ENCODE measurements around the gene ZNF3.
A peak's percentile ranks its signal among the peaks of the same experiment; 100 is the strongest.

The ZNF3 gene

DNA sequence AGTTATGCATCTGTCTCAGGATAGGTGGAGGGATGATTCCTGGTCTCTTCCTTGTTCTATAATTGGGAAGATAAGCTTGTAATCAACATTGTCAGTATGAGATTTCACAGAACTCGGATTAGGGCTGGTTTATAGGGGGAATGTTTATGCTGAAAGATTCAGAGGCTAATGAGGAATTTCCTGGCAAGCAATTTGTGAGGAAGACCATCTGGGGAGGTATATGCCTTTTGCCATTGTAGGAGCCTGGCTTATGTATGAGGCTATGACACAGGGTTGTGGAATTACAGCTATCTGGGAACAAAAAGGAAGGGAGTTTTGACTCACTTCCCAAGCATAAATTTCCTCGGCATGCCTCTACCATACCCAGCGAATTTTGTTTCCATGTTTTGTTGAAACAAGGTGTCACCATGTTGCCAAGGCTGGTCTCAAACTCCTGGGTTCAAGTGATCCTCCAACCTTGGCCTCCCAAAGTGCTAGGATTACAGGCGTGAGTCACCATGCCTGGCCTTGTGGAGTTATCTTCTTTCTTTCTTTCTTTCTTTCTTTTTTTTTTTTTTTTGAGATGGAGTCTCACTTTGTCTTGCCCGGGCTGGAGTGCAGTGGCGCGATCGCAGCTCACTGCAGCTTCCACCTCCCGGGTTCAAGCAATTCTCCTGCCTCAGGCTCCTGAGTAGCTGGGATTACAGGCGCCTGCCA, 5.7 kb upstream of the ZNF3 start:
- no peak for DNase-seq

DNA sequence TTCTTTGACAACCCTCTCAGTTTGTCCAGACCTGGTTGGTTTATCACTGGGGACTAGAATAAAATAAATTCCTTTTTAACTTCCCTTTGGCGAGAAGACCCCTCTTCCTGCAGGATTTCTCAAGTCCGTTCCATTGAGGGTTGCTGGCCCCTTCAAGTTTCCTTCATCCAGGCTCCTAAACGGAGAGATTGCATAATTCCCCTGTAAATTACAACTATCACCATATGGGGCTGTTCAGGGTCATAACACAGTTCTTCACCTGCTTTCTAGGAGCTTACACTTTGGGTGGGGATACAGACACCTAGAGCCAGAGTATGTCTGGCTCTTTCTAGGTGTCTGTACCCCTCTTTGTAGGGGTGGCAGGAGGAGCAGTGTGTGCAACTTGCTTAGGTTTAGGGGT, 4.0 kb upstream of the ZNF3 start:
- no peak for DNase-seq

DNA sequence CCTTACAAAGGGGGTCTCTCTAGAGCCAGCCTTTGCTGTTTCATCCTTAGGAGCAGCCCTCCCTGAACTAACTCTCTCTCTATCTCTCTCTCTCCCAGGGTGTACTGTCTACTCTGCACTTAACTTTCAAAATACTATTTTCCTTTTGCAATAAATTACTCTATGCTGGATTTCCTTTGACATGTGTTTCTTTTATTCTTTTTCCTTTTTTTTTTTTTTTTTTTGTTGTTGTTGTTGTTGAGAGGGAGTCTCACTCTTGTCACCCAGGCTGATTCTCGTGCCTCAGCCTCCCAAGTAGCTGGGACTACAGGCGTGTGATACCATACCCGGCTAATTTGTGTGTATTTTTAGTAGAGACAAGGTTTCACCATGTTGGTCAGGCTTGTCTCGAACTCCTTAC, 1.5 kb upstream of the ZNF3 start:
- DNase-seq: no peak

DNA sequence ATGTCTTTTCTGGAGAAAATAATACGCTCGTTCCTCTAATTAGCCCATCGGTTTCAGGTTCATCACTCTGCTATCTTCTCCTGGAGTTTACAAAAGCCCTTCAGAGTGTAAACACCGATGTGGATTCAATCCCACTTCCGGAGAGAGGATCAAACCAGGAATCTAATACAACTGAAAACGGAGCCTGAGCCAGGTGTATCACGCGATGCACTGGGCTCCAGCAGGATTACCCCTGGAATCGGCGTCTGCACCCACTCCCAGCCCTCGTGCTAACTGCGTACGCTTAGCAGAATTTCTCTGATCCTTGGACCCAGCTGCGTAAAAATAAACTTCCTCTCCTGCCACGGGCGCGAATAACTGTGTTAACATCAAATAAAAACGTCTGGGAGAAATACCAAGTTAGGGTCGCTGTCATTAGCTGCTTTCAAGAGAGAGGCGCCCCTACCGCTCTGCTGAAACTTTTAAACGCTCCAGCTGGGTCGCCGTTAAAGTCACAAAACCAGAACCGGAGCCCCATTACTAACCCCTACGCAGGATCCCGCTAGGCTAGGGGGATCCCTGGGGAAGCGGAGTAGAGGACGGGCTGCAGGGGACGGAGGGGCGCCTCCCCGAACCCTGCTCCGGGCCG, 502 bp downstream of the ZNF3 start:
- DNase-seq: no peak

GRCh38 chr7:100079024-100079560, 2.4 kb downstream of the ZNF3 start:
- DNase-seq: no peak

- no peak for DNase-seq
Measured at GRCh38 chr7:100077205-100077604, 4.3 kb downstream of the ZNF3 start.

DNA sequence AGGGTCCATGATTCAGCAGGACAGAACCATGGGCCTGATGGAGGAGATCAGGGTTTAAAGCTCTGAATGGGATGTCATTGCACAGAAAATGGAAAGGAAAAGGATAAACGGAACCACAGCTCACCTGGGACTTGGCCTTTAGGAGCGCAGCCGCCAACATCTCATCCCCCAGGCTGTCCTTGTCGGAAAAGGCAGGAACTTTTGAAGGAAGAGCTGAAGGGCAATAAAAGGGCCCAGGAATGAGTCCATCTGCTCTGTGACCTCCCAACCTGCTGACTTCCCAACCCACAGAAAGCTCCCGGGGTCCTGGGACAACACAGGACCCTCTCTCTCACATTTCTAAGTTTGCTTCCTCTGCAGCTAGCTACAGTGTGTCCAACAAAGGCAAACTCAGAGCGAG, 6.1 kb downstream of the ZNF3 start:
- no peak for DNase-seq

DNA sequence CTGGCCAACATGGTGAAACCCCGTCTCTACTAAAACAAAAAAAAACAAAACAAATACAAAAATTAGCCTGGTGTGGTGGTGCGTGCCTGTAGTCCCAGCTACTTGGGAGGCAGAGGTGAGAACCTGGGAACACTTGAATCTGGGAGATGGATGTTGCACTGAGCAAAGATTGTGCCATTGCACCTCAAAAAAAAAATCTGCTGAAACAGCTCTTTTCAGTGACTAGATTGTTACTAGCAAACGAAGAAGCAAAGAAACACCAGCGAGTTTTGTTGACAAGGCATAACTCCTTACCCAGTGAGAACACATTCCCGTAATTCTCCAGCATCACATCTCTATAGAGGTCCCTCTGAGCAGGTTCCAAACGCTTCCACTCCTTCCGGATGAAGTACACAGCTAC, 6.7 kb downstream of the ZNF3 start:
- no peak for DNase-seq

GRCh38 chr7:100072462-100072861, 9.1 kb downstream of the ZNF3 start:
- DNase-seq: no peak

GRCh38 chr7:100071018-100071723, 10.4 kb downstream of the ZNF3 start:
- no peak for DNase-seq

DNA sequence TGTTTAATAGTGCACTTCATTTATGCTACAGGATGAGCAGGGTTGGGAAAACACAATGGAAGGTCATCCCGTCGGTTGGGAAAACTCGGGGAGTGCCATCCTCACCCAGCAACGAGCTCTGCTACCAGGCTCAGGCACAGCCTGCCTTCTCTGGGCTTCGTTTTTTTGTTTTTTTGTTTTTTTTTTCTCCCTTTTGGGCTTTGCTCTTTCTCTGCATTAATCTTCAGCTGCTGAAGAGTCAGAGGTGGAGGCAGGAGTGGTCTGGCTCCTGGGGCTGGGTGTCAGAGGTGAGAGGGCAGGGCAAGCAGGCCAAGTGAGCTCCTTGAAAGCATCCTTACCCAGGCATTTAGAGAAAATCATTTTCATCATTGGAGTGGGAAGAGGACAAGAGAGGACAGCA, 11.5 kb downstream of the ZNF3 start:
- no peak for DNase-seq

DNA sequence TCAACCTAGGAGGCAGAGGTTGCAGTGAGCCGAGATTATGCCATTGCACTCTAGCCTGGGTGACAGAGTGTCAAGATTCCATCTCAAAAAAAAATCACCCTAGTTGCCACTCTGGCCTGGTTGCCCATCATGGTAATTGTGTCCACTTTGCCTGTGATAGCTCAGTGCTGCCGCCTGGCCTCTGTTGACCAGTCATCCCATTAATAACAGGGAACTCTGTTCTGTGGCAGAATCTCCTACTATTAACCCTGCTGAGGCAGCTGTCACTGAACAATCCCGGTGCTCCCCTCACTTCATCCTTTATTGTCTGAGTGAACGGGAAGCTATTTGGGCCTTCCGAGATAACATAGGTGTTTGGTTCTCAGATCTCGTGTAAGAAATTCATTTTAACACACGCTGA, 14.6 kb downstream of the ZNF3 start:
- no peak for DNase-seq

- no peak for DNase-seq
Measured at GRCh38 chr7:100065452-100066186, 15.9 kb downstream of the ZNF3 start.

- DNase-seq: no peak
Measured at GRCh38 chr7:100064162-100064561, 17.4 kb downstream of the ZNF3 start.

DNA sequence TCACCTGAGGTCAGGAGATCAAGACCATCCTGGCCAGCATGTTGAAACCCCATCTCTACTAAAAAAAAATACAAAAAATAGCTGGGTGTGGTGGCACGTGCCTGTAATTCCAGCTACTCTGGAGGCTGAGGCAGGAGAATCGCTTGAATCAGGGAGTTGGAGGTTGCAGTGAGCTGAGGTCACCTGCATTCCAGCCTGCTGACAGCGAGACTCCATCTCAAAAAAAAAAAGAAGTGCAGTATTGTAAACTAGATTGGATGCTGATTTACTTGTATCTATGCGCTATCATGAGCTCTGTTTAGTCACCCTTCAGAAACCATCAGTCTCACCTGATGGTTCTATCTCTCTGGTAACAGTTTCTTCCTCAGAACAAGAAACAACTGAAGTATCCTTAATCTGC, 18.1 kb downstream of the ZNF3 start:
- no peak for DNase-seq

DNA sequence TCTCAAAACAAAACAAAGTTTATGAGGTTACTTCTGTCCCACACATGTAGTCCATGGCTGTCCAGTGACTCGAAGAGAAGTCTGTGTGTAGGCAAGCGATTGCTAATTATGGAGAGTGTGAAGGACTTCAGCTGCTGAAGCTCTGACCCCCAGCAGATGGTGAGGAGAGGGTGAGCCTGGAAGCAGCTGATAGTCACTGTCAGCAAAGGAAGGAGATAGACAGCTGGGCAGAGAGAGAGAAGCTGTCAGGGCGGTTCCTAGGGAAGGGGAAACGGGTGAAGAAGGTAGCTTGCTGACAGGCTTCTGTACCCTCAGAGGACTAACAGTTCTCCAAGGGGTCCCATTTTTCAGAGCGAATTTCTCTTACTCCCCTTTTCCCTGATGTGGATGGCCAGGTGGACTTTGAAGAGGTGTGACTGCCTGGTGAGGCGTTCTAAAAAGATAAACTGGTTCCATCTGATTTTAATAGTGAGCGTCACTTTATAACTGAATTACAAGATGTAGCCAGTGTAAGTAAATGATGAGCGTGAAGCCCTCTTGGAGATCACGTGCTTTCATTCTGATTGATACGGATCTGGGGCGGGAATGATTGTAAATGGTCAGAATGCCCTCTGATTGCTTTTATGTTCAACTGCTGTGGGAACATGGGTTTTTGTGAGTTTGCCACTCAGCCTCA, 19.9 kb downstream of the ZNF3 start:
- no peak for DNase-seq

DNA sequence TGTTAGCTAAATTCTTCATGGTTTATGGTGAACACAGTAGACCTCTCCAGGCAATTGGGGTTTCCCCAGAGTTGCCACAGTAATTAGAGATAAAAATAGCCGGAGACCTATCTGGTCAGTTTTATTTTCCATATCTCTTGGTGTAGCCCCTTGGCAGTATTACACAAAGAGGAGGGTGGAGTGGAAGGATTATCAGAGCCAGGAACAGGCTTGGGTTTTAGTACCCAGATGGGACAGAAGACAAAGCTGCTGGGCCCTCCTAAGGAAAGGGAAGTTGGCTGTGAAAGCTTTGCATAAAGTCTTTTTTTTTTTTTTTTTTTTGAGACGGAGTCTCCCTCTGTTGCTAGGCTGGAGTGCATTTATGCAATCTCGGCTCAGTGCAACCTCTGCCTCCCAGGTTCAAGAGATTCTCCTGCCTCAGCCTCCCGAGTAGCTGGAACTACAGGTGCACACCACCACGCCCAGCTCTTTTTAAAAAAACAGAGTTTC, 22.2 kb downstream of the ZNF3 start:
- no peak for DNase-seq

- DNase-seq: no peak
Measured at GRCh38 chr7:100057006-100057405, 24.5 kb downstream of the ZNF3 start.

DNA sequence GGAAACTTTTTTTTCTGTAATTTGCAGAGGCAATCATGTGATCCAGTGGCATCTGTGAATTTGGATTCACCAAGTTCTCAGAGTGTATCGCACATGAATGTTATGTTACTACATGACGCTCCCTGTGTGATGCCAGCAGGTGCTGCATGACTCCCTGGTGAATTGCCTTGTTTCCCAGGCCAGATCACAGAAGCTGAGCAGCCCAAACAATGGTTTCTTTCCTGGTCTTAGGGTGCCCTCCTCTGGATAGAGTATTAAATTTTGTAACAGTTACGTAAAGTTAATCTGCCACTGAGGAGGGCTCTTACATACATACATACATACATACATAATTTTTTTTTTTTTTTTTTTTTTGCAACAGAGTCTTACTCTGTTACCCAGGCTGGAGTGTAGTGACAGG, 28.3 kb downstream of the ZNF3 start:
- peak; percentile 2 for DNase-seq

DNA sequence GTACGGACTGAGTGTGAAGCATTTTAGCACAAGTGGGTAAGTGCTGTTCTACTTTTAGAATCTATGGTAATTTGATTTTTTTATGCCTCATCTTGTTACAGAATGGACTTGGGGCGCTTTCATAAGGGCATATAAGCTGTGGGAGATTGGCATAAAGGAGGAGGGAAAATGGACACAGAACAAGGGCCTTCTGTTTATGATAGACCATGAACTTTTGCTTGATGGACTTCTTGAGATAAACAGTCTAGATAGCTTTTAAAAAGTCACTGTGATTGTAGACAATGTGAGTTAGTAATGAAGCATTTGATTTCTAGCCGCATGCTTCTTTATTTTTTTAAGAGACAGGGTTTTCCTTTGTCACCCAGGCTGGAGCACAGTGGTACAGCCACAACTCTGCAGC, 29.9 kb downstream of the ZNF3 start:
- DNase-seq: no peak

DNA sequence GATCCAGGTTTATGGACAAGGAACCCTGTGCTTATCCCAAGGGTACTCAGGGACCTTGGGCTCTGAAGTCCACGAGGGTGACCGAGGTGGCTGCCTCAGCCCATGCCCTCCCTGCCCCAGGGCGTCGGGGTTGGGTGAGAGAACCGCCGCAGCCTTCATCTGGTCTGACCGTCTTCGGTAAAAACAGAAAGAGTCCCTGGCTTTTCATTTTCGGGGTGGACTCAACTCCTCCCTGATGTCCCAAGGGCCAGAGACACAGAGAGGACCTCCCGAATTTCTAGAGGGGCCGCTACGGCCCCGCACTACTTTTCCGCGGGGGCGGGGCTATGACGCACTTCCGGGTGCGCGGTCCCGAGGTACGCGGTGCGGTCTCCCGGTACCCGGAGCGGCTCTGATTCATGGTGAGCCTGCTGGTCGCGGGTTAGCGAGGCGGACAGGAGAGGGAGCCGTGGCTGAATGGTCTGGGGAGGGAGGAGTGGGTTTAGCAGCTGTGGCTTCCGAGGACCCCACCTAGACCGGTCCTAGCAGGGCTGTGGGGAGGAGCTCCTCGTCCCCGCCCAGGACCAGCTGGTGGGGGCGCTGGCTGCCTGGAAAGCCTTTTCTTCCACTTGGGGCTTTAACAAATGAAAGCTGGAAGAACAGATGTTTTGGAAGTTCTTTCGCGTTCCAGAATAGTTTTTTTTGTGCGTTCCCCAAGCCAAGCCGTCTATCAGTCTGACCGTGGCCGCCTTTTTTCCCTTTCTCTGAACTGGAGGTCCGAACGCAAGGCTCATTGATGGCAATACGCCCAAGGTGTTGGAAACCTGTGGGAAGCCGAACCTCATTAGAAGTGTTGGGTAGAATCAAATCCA, 31.9 kb downstream of the ZNF3 start, which contains the start of gene ZSCAN21:
Gene ZSCAN21, plus strand, starts transcription at position 334 of the 851 bp plus-strand sequence. CDS start 7,233 bp downstream, outside the sequence.
- peak; percentile 82 for DNase-seq

All from CD4-positive, alpha-beta T cell treated with Interferon gamma for 1 hour (primary cell).